H9 (cell line): ENCODE data around the gene TINAG. TPM values are rescaled to one million over a fixed set of nuclear protein-coding genes. Genes with fewer than 3 reads are reported as not detected.

Experiments used
- DNase-seq: peaks from one replicate; pipeline ENCODE4 v3.0.0-alpha.2; 2017
- H2AFZ ChIP-seq: one replicate; pipeline ENCODE4 v1.6.1; 2013; ENCODE audit warnings: mild to moderate bottlenecking, low read length, control low read depth, moderate library complexity
- H2AK5ac ChIP-seq: 2 replicates; pipeline ENCODE4 v1.6.1; 2013; ENCODE audit warnings: low read length, control low read depth, mixed read lengths; ENCODE audit not compliant: insufficient read length
- H2BK120ac ChIP-seq: one replicate; pipeline ENCODE4 v1.6.1; 2013; ENCODE audit warnings: low read depth, mild to moderate bottlenecking, low read length, control low read depth, inconsistent platforms; ENCODE audit not compliant: poor library complexity, severe bottlenecking
- H2BK12ac ChIP-seq: 2 replicates; pipeline ENCODE4 v1.6.1; 2013; ENCODE audit warnings: low read length, control low read depth, mixed read lengths, low read depth; ENCODE audit not compliant: insufficient read length
- H2BK15ac ChIP-seq: 2 replicates; pipeline ENCODE4 v1.6.1; 2013; ENCODE audit warnings: low read depth, low read length, control low read depth
- H2BK20ac ChIP-seq: one replicate; pipeline ENCODE4 v1.6.1; 2013; ENCODE audit warnings: low read depth, mild to moderate bottlenecking, low read length, control low read depth, inconsistent platforms; ENCODE audit not compliant: poor library complexity, severe bottlenecking
- H2BK5ac ChIP-seq: 2 replicates; pipeline ENCODE4 v1.6.1; 2013; ENCODE audit warnings: low read length, control low read depth, mixed read lengths; ENCODE audit not compliant: insufficient read length
- H3K14ac ChIP-seq: 2 replicates; pipeline ENCODE4 v1.6.1; 2013; ENCODE audit warnings: low read length, control low read depth; ENCODE audit not compliant: insufficient read depth
- H3K18ac ChIP-seq: 2 replicates; pipeline ENCODE4 v1.6.1; 2013; ENCODE audit warnings: low read depth, mild to moderate bottlenecking, mixed read lengths, low read length, control low read depth; ENCODE audit not compliant: insufficient read length
- H3K23ac ChIP-seq: 2 replicates; pipeline ENCODE4 v1.6.1; 2013; ENCODE audit warnings: low read length, control low read depth, mixed read lengths, low read depth; ENCODE audit not compliant: insufficient read length
- H3K23me2 ChIP-seq: 2 replicates; pipeline ENCODE4 v1.6.1; 2013; ENCODE audit warnings: low read depth, mild to moderate bottlenecking, mixed read lengths, low read length, control low read depth; ENCODE audit not compliant: insufficient read length, poor library complexity, severe bottlenecking
- H3K27ac ChIP-seq: 2 replicates; pipeline ENCODE4 v1.5.1; 2013; ENCODE audit warnings: low read length, control low read depth, mixed read lengths, low read depth; ENCODE audit not compliant: insufficient read length
- H3K27me3 ChIP-seq: 2 replicates; pipeline ENCODE4 v1.6.1; 2013; ENCODE audit warnings: low read length, control low read depth, inconsistent platforms; ENCODE audit not compliant: insufficient read depth
- H3K4ac ChIP-seq: 2 replicates; pipeline ENCODE4 v1.6.1; 2013; ENCODE audit warnings: low read depth, mild to moderate bottlenecking, control low read depth, inconsistent platforms, low read length, moderate library complexity
- H3K4me1 ChIP-seq: 2 replicates; pipeline ENCODE4 v1.6.1; 2013; ENCODE audit warnings: low read length, control low read depth, inconsistent platforms; ENCODE audit not compliant: insufficient read depth
- H3K4me2 ChIP-seq: 2 replicates; pipeline ENCODE4 v1.6.1; 2013; ENCODE audit warnings: low read length, control low read depth, mixed read lengths; ENCODE audit not compliant: insufficient read length, insufficient read depth
- H3K56ac ChIP-seq: 2 replicates; pipeline ENCODE4 v1.6.1; 2013; ENCODE audit warnings: low read depth, mild to moderate bottlenecking, mixed read lengths, low read length, control low read depth; ENCODE audit not compliant: insufficient read length
- H3K79me1 ChIP-seq: 2 replicates; pipeline ENCODE4 v1.6.1; 2013; ENCODE audit warnings: low read depth, mild to moderate bottlenecking, moderate library complexity, low read length, control low read depth, inconsistent platforms; ENCODE audit not compliant: insufficient read depth, poor library complexity, severe bottlenecking
- H3K79me2 ChIP-seq: 2 replicates; pipeline ENCODE4 v1.6.1; 2013; ENCODE audit warnings: low read length, control low read depth, inconsistent platforms; ENCODE audit not compliant: insufficient read depth
- H3K9ac ChIP-seq: 2 replicates; pipeline ENCODE4 v1.6.1; 2013; ENCODE audit warnings: low read length, control low read depth, mixed read lengths; ENCODE audit not compliant: insufficient read length; ENCODE audit errors: extremely low read depth
- H3K9me3 ChIP-seq: one replicate; pipeline ENCODE4 v1.6.1; 2013; ENCODE audit warnings: low read depth, low read length, inconsistent platforms; ENCODE audit not compliant: control insufficient read depth
- H3T11ph ChIP-seq: one replicate; pipeline ENCODE4 v1.6.1; 2013; ENCODE audit warnings: mild to moderate bottlenecking, low read length, control low read depth, inconsistent platforms
- H4K20me1 ChIP-seq: one replicate; pipeline ENCODE4 v1.6.1; 2013; ENCODE audit not compliant: control insufficient read depth, insufficient read length, insufficient read depth
- H4K5ac ChIP-seq: 2 replicates; pipeline ENCODE4 v1.6.1; 2013; ENCODE audit warnings: low read depth, mild to moderate bottlenecking, mixed read lengths, low read length, control low read depth; ENCODE audit not compliant: insufficient read length
- H4K8ac ChIP-seq: replicated peaks from 2 replicates; pipeline ENCODE4 v1.6.1; 2013; ENCODE audit warnings: low read length, control low read depth, mixed read lengths, low read depth; ENCODE audit not compliant: insufficient read length
- H4K91ac ChIP-seq: 2 replicates; pipeline ENCODE4 v1.6.1; 2013; ENCODE audit warnings: low read depth, mild to moderate bottlenecking, moderate library complexity, mixed read lengths, low read length, control low read depth; ENCODE audit not compliant: insufficient read length
- H3K27ac Mint-ChIP-seq, 3 experiments: 2 replicates in 2 of 3; 3 replicates in 1 of 3; pipeline ENCODE4 v1.8.0; 2020 to 2021; ENCODE audit warnings: mixed read lengths in 3 of 3, mild to moderate bottlenecking in 1 of 3, moderate library complexity in 1 of 3
- H3K27me3 Mint-ChIP-seq: 2 replicates; pipeline ENCODE4 v1.8.0; 2021; ENCODE audit warnings: low read depth, mild to moderate bottlenecking, moderate library complexity, mixed read lengths
- H3K36me3 Mint-ChIP-seq, 3 experiments: 2 replicates in 2 of 3; 3 replicates in 1 of 3; pipeline ENCODE4 v1.8.0; 2020 to 2021; ENCODE audit warnings: low read depth in 3 of 3, mixed read lengths in 3 of 3; ENCODE audit not compliant: insufficient read depth in 1 of 3
- H3K4me1 Mint-ChIP-seq, 2 experiments: 2 replicates each; pipeline ENCODE4 v1.8.0; 2020; ENCODE audit warnings: mixed read lengths in 2 of 2
- H3K4me3 Mint-ChIP-seq, 2 experiments: 2 replicates in 1 of 2; 3 replicates in 1 of 2; pipeline ENCODE4 v1.8.0; 2020 to 2021; ENCODE audit warnings: mild to moderate bottlenecking in 2 of 2, mixed read lengths in 2 of 2, moderate library complexity in 1 of 2
- H3K9me3 Mint-ChIP-seq, 2 experiments: 2 replicates in 1 of 2; 3 replicates in 1 of 2; pipeline ENCODE4 v1.8.0; 2020; ENCODE audit warnings: mild to moderate bottlenecking in 2 of 2, mixed read lengths in 2 of 2, moderate library complexity in 1 of 2
- WGBS: extraction: QIAGEN DNeasy Blood & Tissue Kit; methylation state at CpG from one replicate; pipeline ENCODE4 v1.1.7; 2013; ENCODE audit warnings: missing lambda C conversion rate, low lambda C conversion rate, mixed read lengths; ENCODE audit not compliant: insufficient read length; ENCODE audit errors: extremely low coverage; 5-methylcytosine and 5-hydroxymethylcytosine counted together
- total RNA-seq: library from RNA; stranded (reverse); gene quantifications from 2 replicates; pipeline ENCODE4 v1.2.1, GENCODE V29; 2021
- TF ChIP-seq, protein P1 (sequence below): fragments of 200-600 bp; sonication (generic); conservative IDR thresholded peaks from 3 replicates; pipeline ENCODE4 v1.8.0; 2021; ENCODE audit warnings: antibody characterized with exemption, mild to moderate bottlenecking

TINAG gene
- total RNA-seq, 1 experiment from 2014 or later, result not detected

DNA sequence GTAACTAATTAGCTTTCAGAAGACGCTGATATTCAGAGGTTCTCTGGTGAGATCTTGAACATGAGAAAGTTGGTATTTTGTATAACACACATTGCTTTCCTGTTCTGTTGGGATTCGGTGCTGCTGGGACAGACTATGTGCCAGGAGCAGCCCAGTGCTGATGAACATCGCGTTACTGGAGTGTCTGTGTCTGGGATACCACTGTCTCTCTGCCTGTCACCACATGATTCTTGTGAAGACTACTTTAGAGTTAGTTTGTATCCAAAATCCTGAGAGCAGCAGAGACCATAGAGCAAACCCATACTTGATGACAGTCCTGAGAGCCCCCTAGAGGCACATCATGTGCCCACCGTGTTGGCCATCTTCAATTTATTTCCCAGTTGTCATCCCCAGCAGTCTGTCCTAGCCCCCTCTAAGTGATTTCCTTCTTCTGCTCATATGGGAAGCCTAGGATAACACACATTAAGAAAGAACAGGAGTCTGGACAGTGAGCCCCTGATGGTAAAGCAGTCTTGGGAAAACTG lies 41.8 kb upstream of the TINAG start:
- Histone ChIP-seq H3K56ac (no peak overlapping the region), H3K27ac (no peak overlapping the region), H3K27me3 (no peaks in the 10 kb centered on the region), H3K4ac (no peak overlapping the region), H4K5ac (no peak overlapping the region), H3K4me2 (no peak overlapping the region), H2BK12ac (no peak overlapping the region), H3K14ac (no peak overlapping the region), H2BK15ac (no peak overlapping the region), H2BK5ac (no peak overlapping the region), H2BK120ac (no peak overlapping the region), H3K9me3 (no peaks in the 10 kb centered on the region), H3K23me2 (no peaks in the 10 kb centered on the region), H4K91ac (no peak overlapping the region), H2BK20ac (no peak overlapping the region), H3K79me1 (no peaks in the 10 kb centered on the region), H3K79me2 (no peaks in the 10 kb centered on the region), H2AK5ac (no peak overlapping the region), H3K4me1 (no peaks in the 10 kb centered on the region), H3T11ph (no peak overlapping the region), H3K9ac (no peak overlapping the region), H4K8ac (no peak overlapping the region), H3K23ac (no peak overlapping the region), H3K18ac (no peak overlapping the region), H2AFZ (no peak overlapping the region), H4K20me1 (no peaks in the 10 kb centered on the region)
- peaks cover 9% of the 10 kb centered on the region for H3K27me3 Mint-ChIP-seq
- no peaks in the 10 kb centered on the region for H3K9me3 Mint-ChIP-seq
- DNase-seq, result peak; percentile 44
- no peaks in the 10 kb centered on the region for H3K36me3 Mint-ChIP-seq
- TF ChIP-seq, protein P1, sequence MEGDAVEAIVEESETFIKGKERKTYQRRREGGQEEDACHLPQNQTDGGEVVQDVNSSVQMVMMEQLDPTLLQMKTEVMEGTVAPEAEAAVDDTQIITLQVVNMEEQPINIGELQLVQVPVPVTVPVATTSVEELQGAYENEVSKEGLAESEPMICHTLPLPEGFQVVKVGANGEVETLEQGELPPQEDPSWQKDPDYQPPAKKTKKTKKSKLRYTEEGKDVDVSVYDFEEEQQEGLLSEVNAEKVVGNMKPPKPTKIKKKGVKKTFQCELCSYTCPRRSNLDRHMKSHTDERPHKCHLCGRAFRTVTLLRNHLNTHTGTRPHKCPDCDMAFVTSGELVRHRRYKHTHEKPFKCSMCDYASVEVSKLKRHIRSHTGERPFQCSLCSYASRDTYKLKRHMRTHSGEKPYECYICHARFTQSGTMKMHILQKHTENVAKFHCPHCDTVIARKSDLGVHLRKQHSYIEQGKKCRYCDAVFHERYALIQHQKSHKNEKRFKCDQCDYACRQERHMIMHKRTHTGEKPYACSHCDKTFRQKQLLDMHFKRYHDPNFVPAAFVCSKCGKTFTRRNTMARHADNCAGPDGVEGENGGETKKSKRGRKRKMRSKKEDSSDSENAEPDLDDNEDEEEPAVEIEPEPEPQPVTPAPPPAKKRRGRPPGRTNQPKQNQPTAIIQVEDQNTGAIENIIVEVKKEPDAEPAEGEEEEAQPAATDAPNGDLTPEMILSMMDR, result peak; percentile 60
- H3K27ac Mint-ChIP-seq, result peak overlapping the region in 1 of 3 experiments; percentile 60; a peak in 1 of 7 replicates
- peaks cover 15 to 22% of the 10 kb centered on the region in 2 experiments for H3K4me1 Mint-ChIP-seq
- WGBS, result no CpG with 5 or more reads among the region's 5 CpGs
- H3K4me3 Mint-ChIP-seq, result no peak overlapping the region
